Stimulated activated CD4-positive, alpha-beta T cell treated with anti-CD3 and anti-CD28 coated beads, TNF-alpha, amount 100 ng/mL, for 1 hour (primary cell): Measurements from ENCODE around the gene PLXNA4.

Source experiments
- DNase-seq, 3 donors: peaks; one replicate each; pipeline ENCODE4 v3.0.0-alpha.2; 2020; ENCODE audit warnings: low read depth in 3 of 3, low spot score in 1 of 3

The PLXNA4 gene

DNA sequence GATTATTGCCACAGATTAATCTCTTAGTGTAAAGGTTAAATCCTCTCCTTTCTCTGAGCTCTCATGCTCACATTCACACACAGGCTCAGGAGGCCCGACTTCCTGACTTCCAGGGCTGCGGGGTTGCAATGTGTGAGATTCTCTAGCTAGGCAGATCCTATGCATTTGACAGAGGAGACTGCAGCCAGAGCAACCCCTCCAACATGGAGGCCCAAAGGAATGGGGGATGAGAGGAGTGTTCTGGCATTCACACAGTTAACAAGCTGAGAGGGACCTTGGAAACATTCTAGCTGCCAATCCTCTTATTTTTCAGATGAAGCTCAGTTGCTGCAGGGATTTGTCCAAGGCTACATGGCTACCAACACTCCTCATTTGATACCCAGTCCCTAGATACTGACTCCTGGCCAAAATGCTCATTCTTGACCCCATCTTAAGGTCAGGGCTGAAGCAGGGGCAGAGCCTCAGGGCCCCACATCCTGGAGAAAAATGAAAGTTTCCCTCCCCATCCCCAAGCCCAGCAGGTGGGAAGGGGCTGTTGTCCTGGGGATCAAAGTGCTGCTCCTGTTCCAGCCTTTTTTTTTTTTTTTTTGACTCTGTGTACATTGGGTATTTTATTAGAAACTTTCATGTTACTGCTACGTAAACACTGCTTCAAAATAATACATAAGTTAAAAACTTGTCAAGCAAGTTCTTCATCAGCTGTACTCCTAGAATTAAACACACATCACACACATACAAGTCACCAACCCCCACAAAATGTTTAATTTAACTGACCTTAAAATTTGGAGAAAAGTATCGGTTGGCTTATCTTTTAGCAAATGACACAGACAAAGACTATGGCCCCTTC lies 325.6 kb downstream of the PLXNA4 start:
- DNase-seq, result no peak

DNA sequence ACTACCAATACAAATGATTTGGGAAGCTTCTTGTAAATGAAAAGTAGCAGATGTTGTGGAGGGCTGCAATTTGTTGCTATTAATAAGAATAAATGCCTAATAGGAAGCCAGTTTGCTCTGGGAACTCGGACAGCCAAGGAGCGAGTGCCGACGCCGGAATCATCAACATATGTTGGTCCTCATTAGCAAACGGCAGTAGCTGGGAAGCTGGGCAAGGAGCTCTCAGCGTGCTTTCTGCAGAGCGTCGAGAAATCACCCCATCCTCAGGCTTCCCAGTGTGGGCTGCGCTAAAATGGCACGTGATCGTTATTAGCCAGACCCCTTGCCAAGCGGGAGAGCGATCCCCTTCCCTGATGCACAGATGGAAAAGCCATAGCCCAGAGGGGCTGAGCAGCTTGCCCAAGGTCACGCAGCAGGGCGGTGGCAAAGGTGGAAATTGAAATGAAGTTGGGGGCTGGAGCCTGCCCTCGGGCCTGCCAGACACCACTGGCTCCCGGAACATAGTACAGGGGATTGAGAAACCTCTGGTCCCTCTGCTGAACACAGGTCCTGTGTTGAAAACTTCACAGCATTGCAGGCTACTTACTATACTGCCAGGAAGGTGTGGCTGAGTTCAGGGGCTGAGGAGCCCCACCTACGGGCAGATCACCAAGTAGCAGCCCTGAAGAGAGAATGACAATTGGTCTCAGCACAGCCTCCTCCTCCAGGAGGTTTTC lies 326.9 kb downstream of the PLXNA4 start:
- DNase-seq, result no peak

DNA sequence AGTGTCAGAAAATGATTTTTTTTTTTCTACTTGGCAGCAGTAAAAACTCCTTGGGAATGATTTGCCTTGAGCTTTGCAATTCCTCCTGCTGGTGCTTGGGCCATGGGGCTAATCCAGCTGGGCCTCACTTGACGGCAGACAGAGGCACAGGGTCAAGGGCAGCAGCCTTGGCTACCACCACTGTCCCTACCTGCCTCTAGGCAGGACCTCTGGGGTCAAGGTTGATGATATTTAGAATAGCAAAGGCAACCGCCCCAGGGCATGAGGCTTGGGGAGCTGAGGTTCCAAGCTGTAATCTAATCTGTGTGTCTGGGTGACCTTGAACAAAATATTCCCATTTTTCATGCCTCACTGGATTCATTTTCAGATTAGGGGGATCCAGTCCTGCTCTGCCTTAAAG lies 327.4 kb downstream of the PLXNA4 start:
- no peak for DNase-seq

DNA sequence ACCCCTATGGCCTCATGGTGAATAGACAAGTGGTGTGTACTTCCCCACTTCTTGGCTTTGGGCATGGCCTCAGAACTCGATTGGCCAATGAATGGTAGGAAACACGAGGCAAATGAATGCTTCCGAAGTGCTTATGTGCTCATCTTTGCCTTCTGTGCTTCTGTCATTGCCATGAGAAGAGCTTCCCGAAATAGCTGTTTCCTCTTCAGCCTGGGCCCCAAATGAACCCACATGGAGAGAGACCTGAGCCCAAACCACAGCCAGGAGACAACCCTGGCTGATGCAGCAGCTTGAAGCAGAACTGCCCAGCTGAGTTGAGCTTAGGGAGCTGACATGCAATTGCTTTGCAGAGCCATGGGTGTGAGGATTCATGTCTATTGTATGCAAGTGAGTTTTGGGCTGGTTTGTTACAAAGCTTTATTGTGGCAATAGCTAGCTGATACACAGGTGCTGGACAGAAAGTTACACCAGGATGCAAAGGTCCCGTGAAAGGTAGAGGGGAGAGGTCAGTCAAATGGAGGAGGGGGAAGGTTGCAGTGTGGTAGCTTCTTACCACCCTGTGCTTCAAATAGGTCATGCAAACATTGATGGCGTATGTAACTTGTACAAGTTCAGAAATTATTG lies 328.2 kb downstream of the PLXNA4 start:
- DNase-seq, result no peak

DNA sequence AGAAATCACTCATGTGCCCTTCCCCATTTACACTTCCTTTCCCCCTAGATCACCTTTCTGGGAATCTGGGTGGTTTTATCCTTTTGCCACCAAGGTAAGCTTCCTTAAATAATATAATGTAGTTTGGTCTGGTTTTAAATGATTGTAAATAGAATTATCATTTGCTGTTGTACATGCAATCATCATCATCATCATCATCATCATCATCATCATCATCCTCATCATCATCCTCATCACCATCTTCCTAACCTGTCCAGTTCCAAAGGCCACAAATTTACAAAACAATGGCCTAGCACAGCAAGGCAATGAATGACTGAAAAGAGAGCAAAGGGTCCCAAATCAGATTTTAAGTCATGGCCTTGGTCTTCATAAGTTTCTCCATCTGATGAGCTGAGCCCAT lies 329.7 kb downstream of the PLXNA4 start:
- no peak for DNase-seq

DNA sequence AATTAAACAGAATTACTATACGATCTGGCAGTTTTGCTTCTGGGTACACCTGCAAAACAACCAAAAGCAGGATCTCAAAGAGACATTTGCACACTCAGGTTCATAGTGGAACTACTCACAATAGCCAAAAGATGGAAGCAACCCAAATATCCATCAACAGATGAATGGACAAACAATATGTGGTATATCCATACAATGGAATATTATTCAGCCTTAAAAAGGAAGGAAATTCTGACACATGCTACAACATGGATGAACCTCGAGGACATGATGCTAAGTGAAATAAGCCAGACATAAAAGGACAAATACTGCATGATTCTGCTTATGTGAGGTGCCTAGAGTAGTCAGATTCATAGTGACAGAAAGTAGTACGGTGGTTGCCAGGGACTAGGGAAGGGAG lies 330.7 kb downstream of the PLXNA4 start:
- no peak for DNase-seq

DNA sequence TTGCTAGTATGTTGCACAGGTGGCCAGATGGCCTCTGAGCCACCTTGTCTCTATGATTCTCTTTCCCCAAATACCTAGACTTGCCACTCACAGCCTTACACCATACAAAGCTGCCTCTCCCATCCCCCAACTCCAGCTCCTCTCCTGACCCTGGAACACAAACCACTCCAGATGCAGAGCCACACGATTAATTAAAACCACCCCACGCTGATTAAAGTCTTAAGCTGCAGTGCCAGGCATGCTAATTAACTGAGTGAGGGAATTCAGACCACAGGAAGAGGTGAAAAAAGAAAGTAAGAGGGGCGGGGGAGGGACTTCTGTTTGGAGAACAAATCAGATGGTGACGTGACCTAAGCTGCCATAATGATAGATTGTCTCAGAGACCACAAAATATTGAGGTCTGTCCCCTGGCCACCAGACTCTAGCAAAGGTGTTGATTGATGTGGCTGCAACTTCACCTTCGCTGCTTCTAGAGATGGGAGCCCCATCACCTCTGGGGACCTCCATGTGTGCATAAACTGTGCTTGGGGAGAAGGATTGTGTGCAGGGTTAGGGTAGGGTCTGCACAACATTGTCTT lies 331.3 kb downstream of the PLXNA4 start:
- no peak for DNase-seq

DNA sequence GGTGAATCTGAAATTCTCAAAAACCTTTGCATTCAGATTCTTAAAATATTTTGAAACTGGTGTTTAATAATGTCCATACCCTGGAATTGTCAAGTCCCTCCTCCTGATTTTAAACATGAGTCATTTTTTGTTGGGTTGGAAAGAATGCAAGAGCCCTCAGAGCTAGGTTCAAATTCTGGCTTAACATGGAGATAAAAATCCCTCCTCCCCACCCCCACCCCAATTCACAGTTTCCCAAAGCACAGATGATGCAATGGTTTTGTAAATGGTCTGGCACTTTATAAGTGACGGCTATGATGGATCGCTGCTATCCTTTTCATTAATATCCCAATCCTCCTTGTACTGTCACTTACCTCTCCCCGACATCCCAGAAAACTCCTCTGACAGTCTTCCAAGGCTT lies 332.8 kb downstream of the PLXNA4 start:
- DNase-seq, result no peak

DNA sequence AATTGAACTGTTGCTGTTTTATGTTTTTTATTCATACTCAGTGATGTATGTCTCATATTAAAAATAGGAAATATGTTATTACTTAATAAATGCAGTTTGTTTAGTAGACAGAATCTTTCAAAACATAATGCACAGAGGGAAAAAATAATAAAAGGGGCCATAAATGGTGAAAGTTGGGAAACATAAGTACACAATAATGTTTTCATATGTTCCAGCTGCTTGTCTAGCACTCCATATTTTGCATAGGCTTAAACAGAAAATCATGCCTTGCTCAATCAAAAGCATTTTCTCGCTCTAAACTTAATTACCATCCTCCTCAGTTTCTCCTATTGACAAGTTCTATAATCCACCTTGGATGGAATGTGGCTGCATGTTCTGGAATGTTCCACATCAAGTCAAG lies 333.2 kb downstream of the PLXNA4 start:
- no peak for DNase-seq

DNA sequence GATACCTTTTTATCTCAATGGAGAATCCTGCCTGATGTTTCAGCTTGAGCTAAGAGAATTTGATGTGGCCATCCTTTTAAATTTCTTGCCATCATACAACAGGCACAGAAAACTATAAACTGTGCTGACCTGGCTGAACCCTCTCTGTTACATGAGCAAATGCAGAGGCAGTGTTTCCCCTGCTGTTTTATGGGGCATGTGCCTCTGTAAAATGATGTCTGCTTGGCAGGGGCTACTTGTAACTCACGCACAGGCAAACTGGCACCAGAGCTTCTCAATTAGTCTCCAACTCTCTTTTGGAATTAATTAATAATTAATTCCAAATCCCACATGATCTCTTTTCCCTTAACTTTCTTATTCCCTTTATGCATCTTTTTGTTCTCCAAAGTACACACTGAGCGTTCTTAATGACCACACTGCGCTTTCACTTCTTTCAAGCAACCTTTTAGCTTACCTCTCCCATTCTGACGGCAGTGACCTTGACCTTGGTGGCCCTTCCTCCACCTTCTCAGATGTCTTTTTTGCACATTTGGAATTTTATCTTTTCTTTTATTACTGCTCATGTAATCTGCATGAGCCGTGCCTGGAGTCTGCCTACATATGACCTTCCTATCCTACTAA lies 334.0 kb downstream of the PLXNA4 start:
- no peak for DNase-seq

DNA sequence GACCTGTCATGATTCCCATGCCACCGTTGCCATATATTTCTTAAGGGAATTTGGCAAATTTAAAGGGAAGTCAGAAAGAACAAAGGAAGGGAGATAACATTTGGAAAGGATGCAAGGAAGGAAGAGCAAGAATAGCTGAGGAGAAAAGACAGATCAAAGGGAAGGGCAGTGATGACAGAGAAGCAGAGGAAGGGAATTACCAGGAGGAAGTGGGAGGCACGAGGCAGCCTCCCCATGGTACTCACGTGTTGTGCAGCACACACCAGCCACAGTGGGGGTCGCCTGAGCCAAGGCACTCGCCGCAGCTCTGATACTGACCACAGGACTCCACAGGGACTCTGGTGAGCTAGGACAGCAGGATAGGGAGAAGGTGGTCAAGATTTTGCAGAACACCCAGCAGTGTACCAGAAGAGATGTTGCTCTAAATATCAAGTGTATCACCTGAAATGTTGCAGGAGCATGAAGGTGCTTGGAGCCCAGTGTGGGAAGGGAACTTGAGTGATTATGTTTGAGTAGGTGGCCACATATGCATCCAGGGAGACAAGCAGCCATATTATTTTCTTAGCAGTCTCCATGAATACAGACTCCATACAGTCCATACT lies 335.3 kb downstream of the PLXNA4 start:
- no peak for DNase-seq

DNA sequence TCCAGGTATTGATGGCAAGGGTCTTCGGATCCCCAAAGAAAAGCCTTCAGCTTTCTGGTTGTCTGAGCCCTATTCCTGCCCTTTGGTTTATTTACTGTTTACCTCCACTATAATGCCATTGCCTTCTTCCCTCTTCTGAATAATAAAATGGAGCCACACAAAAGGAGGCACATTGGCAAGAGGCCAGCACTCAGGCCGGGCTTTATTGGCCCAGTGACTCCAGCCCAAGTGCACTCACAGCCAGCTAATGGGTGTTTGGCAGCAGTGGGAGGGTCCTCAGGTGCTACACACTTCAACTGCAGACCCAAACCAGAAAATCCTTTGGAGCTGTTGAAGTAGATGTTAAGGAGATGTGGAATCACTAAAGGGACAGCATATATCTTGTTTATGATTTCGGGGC lies 336.0 kb downstream of the PLXNA4 start:
- no peak for DNase-seq

DNA sequence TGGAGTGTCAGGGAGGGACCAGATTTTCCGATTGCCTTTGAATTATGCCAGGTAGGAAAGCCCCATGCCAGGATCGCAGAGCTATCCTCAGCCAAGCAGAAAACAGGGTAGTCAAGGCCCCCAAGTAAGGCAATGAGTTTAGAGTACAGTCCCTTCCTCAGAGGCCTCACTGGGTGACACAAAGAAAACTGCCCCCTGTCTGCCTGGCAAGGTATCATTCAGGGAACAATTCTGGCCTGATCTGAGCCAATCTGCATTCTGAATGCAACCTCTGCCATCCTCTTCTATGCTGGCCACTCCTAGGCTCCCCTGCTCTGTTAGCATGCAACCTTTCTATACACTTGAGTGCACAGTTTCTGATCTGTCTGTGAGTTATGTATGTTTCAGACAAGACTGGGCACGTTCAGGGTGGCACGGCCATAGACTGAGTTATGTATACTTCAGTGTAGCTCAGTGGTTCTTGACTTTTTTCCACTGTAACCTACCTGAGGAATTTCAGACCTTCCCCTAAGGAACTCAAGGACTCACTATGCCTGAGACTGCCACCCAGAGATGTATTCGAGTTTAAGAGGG lies 336.8 kb downstream of the PLXNA4 start:
- DNase-seq, result no peak

DNA sequence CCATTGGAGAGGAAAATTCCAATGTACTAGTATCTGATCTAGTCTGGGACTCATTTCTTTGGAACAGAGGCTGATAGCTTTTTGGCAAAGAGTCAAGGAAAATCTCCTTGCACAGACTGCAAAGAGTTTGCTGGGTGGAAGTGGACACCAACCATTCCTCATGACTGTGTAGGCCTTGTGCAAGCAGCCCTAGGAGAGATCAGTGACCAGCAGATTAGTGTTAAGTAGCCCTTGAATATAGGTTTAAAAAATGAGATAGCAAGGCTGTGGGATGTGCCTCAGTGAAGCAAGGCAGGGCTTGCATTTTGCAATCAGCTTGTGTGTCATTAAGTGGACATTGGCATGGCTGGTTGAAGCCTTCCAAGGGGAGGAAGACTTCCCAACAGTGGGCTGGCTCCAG lies 341.6 kb downstream of the PLXNA4 start:
- DNase-seq, result no peak

DNA sequence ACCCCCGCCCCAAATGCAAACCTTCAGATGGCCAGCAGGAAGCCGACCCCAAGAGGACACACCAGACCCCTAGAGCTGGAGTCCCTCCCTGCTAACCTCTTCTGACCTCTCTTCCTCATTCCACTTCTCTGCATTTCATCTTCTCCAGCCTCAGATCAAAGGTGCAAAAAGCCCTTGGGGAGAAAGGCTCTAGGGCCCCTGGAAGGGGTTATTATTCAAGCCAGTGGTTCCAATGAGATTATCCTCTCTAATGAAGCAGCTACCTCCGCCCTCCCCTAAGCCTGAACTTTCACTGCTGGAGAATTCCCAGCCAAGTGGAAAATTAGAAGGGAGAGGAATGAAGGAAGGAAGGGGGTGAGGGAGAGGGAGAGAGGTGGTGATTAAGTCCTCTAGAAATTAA lies 343.9 kb downstream of the PLXNA4 start:
- DNase-seq, result no peak

DNA sequence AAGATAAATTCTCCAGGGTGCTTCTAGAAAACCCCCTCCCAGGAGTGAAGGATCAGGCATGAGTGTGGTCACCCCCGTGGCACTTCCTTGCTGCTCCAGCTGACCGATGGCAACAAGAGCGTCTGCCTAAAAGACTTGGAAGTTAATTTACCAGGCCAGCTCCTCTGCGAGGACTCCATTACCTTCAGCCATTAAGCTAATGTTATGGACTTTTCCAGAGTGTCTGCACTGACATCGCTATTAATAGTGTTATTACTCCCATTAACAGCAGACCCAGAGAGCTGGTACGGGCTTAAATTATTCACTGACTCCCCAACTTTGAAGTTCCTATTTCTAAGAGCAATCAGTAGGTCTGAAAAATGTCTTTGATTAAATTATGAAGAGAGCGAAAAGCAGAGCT lies 345.8 kb downstream of the PLXNA4 start:
- DNase-seq, result no peak

DNA sequence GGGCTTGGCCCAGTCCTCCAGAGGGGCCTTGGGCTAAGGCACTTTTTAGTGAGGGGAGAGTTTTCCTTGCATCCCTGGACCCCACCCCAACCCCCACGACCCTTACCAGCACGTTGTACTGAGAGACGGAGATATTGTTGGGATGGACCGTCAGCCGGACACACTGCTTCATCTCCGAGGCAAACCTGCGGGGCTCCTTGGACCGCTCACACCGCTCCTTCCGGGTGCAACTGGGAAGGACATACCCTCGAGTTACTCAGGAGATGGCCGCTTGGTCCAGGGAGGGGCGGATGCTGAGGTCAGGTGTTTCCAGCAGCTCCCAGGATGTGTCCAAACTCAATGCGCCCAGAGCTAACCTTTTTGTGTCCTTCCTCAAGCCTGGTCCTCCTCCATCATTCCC lies 348.0 kb downstream of the PLXNA4 start:
- DNase-seq, result no peak

DNA sequence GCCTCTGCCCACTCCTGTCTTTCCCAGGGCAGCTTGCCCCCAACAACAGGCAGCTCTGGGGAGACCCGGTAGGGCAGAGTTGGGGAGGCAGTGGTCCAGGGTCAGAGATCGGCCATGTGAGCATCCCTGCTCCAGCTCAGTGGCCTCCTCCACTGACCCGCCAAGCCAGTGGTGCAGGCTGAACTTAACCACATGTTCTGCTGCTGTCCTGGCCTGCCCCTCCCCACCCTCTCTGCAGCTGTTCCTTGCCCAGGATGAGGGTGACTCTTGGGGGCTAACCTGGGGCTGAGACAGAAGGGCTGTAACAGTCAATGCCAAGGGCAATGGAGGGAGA lies 349.3 kb downstream of the PLXNA4 start:
- no peak for DNase-seq

DNA sequence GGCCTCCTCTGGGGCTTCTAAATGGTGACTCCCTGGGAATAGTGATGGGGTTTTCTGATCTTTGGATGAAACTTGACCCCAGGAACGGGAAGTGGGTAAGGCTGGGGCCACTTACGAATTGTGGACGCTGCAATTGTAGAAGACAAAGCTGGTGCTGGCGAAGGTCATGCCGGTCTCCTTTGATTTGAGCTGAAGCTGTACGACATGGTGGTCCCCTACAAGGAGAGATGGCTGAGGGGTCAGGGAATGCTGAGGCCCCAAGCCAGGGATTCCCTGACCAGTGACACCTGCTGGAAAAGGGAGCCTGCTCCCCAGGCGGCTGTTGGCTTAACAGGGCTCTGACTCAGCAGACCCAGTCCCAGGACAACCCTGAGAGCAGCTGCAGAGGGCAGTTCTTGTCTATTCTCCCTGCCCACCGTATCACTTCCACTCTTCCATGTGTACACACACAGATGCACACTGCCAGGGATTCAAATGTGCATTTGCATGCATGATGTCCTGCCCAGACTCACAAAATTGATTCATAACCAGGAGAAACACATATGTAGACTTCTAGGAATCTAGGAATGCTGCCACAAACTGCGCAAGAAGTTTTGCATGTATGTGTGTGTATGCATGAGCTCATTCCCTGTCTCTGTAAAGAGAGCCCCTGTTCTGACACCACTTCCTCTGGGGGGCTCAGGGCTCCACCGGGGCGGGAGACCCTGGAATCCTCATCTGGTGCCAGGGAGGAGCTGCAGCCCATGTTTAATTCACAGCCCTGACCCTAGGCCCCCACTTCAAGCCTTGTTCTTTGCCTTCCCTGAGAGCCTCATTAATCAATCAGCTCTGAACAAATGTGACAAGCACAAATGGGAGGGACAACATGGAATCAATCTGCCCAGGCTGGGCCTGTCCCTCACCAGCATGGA lies 350.0 kb downstream of the PLXNA4 start:
- no peak for DNase-seq
